HEK293 (cell line): ENCODE data around the gene SNX33.

ENCODE experiments used
- BCL11A ChIP-seq: fragments of 450-650 bp; formaldehyde crosslinking; IDR thresholded peaks from 2 replicates; pipeline ENCODE4 v1.5.1; 2016; ENCODE audit warnings: low read depth, missing biosample characterization, missing genetic modification characterization
- GFI1B ChIP-seq: fragments of 450-650 bp; formaldehyde crosslinking; IDR thresholded peaks from 2 replicates; pipeline ENCODE4 v1.5.1; 2016; ENCODE audit warnings: missing biosample characterization, missing genetic modification characterization
- GLIS1 ChIP-seq: fragments of 450-650 bp; formaldehyde crosslinking; IDR thresholded peaks from 2 replicates; pipeline ENCODE4 v1.5.1; 2016; ENCODE audit warnings: missing biosample characterization, missing genetic modification characterization
- HOXC10 ChIP-seq: sonication (generic); formaldehyde crosslinking; IDR thresholded peaks from 2 replicates; pipeline ENCODE4 v1.8.1; 2023; ENCODE audit warnings: mild to moderate bottlenecking, missing genetic modification reagents
- IKZF3 ChIP-seq: fragments of 450-650 bp; IDR thresholded peaks from 2 replicates; pipeline ENCODE4 v1.5.0; 2018; ENCODE audit warnings: missing biosample characterization, mild to moderate bottlenecking, missing genetic modification characterization, moderate library complexity
- OVOL3 ChIP-seq: fragments of 450-650 bp; formaldehyde crosslinking; IDR thresholded peaks from 2 replicates; pipeline ENCODE4 v1.5.1; 2016; ENCODE audit warnings: missing biosample characterization, missing genetic modification characterization
- ZBTB6 ChIP-seq: fragments of 450-650 bp; formaldehyde crosslinking; IDR thresholded peaks from 2 replicates; pipeline ENCODE4 v1.5.1; 2017; ENCODE audit warnings: missing biosample characterization, missing genetic modification characterization
- ZBTB7A ChIP-seq: fragments of 450-650 bp; formaldehyde crosslinking; IDR thresholded peaks from 2 replicates; pipeline ENCODE4 v1.5.1; 2016; ENCODE audit warnings: low read depth, missing biosample characterization, missing genetic modification characterization
- ZNF121 ChIP-seq: fragments of 450-650 bp; formaldehyde crosslinking; IDR thresholded peaks from 2 replicates; pipeline ENCODE4 v1.5.1; 2016; ENCODE audit warnings: missing biosample characterization, missing genetic modification characterization
- ZNF133 ChIP-seq: fragments of 450-650 bp; formaldehyde crosslinking; IDR thresholded peaks from 2 replicates; pipeline ENCODE4 v1.5.1; 2016; ENCODE audit warnings: missing biosample characterization, missing genetic modification characterization
- ZNF140 ChIP-seq: fragments of 450-650 bp; formaldehyde crosslinking; IDR thresholded peaks from 2 replicates; pipeline ENCODE4 v1.5.1; 2016; ENCODE audit warnings: missing biosample characterization, missing genetic modification characterization
- ZNF157 ChIP-seq: fragments of 450-650 bp; formaldehyde crosslinking; IDR thresholded peaks from 2 replicates; pipeline ENCODE4 v1.5.1; 2016; ENCODE audit warnings: missing biosample characterization, missing genetic modification characterization
- ZNF214 ChIP-seq: fragments of 450-650 bp; formaldehyde crosslinking; IDR thresholded peaks from 2 replicates; pipeline ENCODE4 v1.5.1; 2017; ENCODE audit warnings: missing biosample characterization, mild to moderate bottlenecking, missing genetic modification characterization, borderline replicate concordance
- ZNF221 ChIP-seq: fragments of 450-650 bp; formaldehyde crosslinking; IDR thresholded peaks from 2 replicates; pipeline ENCODE4 v1.5.1; 2017; ENCODE audit warnings: missing biosample characterization, missing genetic modification characterization, borderline replicate concordance
- ZNF266 ChIP-seq: fragments of 450-650 bp; formaldehyde crosslinking; IDR thresholded peaks from 2 replicates; pipeline ENCODE4 v1.5.1; 2016; ENCODE audit warnings: missing biosample characterization, missing genetic modification characterization, low read depth
- ZNF394 ChIP-seq: fragments of 450-650 bp; formaldehyde crosslinking; IDR thresholded peaks from 2 replicates; pipeline ENCODE4 v1.5.1; 2016; ENCODE audit warnings: missing biosample characterization, missing genetic modification characterization, mild to moderate bottlenecking, moderate library complexity, borderline replicate concordance
- ZNF398 ChIP-seq: fragments of 450-650 bp; formaldehyde crosslinking; IDR thresholded peaks from 2 replicates; pipeline ENCODE4 v1.5.1; 2017; ENCODE audit warnings: missing biosample characterization, missing genetic modification characterization
- ZNF404 ChIP-seq: fragments of 450-650 bp; formaldehyde crosslinking; IDR thresholded peaks from 2 replicates; pipeline ENCODE4 v1.5.1; 2017; ENCODE audit warnings: missing biosample characterization, missing genetic modification characterization
- ZNF610 ChIP-seq: fragments of 450-650 bp; formaldehyde crosslinking; IDR thresholded peaks from 2 replicates; pipeline ENCODE4 v1.5.1; 2016; ENCODE audit warnings: missing biosample characterization, missing genetic modification characterization, borderline replicate concordance
- ZNF654 ChIP-seq: fragments of 450-650 bp; formaldehyde crosslinking; IDR thresholded peaks from 2 replicates; pipeline ENCODE4 v1.5.1; 2016; ENCODE audit warnings: low read depth, missing biosample characterization, missing genetic modification characterization
- ZNF692 ChIP-seq: fragments of 450-650 bp; formaldehyde crosslinking; IDR thresholded peaks from 2 replicates; pipeline ENCODE4 v1.5.1; 2016; ENCODE audit warnings: missing biosample characterization, missing genetic modification characterization
- ZNF830 ChIP-seq: fragments of 450-650 bp; IDR thresholded peaks from 2 replicates; pipeline ENCODE4 v1.5.0; 2018; ENCODE audit warnings: missing biosample characterization, missing genetic modification characterization, low read depth, mild to moderate bottlenecking, moderate library complexity
- ZNF837 ChIP-seq: fragments of 450-650 bp; formaldehyde crosslinking; IDR thresholded peaks from 2 replicates; pipeline ENCODE4 v1.5.1; 2016; ENCODE audit warnings: missing biosample characterization, missing genetic modification characterization
- ZSCAN4 ChIP-seq: fragments of 450-650 bp; formaldehyde crosslinking; IDR thresholded peaks from 2 replicates; pipeline ENCODE4 v1.5.1; 2017; ENCODE audit warnings: missing biosample characterization, missing genetic modification characterization
- TF ChIP-seq, protein P1 (sequence below): fragments of 450-650 bp; formaldehyde crosslinking; IDR thresholded peaks from 2 replicates; pipeline ENCODE4 v1.5.1; 2017; ENCODE audit warnings: missing biosample characterization, missing genetic modification characterization
- TF ChIP-seq, protein P2 (sequence below): fragments of 450-650 bp; formaldehyde crosslinking; IDR thresholded peaks from 2 replicates; pipeline ENCODE4 v1.5.1; 2016; ENCODE audit warnings: missing biosample characterization, missing genetic modification characterization, borderline replicate concordance

Gene SNX33

DNA sequence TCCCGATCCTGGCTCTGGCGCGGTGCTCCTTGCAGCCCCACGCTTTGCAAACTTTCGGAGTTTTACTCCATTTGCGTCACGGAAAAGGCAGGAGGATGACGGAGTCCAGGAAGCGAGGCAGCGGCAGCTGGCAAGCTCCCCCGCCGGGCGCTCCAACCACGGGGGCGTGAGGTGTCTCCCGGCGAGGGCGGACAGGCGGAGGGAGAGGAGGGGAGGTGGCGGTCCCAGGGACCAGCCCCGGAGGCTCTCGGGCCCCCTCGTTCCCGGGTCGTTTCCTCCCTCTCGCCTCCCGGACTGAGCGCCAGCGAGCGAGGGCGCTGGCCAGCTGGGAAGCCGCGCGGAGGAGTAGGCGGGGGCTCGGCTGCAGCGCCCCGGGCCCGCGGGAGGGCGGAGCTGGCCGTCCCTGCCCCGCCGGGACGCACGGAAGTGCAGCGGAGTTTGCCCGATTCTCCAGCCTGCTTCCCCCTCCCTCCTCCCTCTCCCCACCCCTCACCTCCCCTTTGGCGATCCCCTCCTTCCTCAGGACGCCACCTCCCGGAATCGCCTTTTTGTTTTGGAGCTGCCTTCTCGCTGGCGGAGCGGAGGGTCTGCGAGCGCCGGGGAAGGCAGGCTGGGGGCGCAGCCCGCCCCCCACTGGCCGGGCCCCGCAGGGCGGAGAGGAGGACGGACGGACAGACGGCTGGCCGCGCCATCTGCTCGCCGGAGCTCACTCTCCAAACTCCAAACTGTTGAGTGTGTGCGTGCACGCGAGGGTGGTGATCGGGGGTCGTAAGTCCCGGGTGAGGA lies at the start of gene SNX33 (continued):
- TF ChIP-seq, protein P1, sequence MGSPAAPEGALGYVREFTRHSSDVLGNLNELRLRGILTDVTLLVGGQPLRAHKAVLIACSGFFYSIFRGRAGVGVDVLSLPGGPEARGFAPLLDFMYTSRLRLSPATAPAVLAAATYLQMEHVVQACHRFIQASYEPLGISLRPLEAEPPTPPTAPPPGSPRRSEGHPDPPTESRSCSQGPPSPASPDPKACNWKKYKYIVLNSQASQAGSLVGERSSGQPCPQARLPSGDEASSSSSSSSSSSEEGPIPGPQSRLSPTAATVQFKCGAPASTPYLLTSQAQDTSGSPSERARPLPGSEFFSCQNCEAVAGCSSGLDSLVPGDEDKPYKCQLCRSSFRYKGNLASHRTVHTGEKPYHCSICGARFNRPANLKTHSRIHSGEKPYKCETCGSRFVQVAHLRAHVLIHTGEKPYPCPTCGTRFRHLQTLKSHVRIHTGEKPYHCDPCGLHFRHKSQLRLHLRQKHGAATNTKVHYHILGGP: no peak
- TF ChIP-seq ZNF404 (tag by site-specific recombination) (no peak), ZBTB7A (0 out of 2 replicates have a peak, but pooled peaks have one; percentile 49), IKZF3 (tag by site-specific recombination) (peak; percentile 83), GLIS1 (tag by site-specific recombination) (peak; percentile 96), ZNF214 (no peak), ZNF654 (tag by site-specific recombination) (no peak), ZNF394 (peak; percentile 20; the same call in 1 of the 2 replicates), BCL11A (tag by site-specific recombination) (peak; percentile 70), ZNF837 (tag by site-specific recombination) (no peak), ZNF398 (tag by site-specific recombination) (peak; percentile 99), ZNF610 (tag by site-specific recombination) (peak; percentile 57), ZBTB6 (tag by site-specific recombination) (no peak; the same call in 1 of the 2 replicates), ZNF266 (tag by site-specific recombination) (no peak), GFI1B (no peak), ZNF121 (0 out of 2 replicates have a peak, but pooled peaks have one; percentile 9), ZNF133 (tag by site-specific recombination) (no peak), ZNF221 (tag by site-specific recombination) (no peak), OVOL3 (tag by site-specific recombination) (no peak), ZNF830 (tag by site-specific recombination) (no peak), ZNF140 (tag by site-specific recombination) (0 out of 2 replicates have a peak, but pooled peaks have one; percentile 6), HOXC10 (CRISPR knock-in tag) (0 out of 2 replicates have a peak, but pooled peaks have one; percentile 11), ZNF157 (no peak), ZSCAN4 (tag by site-specific recombination) (no peak), ZNF692 (tag by site-specific recombination) (peak; percentile 73; the same call in 1 of the 2 replicates)
- TF ChIP-seq, protein P2, sequence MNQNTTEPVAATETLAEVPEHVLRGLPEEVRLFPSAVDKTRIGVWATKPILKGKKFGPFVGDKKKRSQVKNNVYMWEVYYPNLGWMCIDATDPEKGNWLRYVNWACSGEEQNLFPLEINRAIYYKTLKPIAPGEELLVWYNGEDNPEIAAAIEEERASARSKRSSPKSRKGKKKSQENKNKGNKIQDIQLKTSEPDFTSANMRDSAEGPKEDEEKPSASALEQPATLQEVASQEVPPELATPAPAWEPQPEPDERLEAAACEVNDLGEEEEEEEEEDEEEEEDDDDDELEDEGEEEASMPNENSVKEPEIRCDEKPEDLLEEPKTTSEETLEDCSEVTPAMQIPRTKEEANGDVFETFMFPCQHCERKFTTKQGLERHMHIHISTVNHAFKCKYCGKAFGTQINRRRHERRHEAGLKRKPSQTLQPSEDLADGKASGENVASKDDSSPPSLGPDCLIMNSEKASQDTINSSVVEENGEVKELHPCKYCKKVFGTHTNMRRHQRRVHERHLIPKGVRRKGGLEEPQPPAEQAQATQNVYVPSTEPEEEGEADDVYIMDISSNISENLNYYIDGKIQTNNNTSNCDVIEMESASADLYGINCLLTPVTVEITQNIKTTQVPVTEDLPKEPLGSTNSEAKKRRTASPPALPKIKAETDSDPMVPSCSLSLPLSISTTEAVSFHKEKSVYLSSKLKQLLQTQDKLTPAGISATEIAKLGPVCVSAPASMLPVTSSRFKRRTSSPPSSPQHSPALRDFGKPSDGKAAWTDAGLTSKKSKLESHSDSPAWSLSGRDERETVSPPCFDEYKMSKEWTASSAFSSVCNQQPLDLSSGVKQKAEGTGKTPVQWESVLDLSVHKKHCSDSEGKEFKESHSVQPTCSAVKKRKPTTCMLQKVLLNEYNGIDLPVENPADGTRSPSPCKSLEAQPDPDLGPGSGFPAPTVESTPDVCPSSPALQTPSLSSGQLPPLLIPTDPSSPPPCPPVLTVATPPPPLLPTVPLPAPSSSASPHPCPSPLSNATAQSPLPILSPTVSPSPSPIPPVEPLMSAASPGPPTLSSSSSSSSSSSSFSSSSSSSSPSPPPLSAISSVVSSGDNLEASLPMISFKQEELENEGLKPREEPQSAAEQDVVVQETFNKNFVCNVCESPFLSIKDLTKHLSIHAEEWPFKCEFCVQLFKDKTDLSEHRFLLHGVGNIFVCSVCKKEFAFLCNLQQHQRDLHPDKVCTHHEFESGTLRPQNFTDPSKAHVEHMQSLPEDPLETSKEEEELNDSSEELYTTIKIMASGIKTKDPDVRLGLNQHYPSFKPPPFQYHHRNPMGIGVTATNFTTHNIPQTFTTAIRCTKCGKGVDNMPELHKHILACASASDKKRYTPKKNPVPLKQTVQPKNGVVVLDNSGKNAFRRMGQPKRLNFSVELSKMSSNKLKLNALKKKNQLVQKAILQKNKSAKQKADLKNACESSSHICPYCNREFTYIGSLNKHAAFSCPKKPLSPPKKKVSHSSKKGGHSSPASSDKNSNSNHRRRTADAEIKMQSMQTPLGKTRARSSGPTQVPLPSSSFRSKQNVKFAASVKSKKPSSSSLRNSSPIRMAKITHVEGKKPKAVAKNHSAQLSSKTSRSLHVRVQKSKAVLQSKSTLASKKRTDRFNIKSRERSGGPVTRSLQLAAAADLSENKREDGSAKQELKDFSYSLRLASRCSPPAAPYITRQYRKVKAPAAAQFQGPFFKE (tag by site-specific recombination): no peak
